Measurements from ENCODE around the gene ADAMTS8. TPM values are rescaled to one million over a fixed set of nuclear protein-coding genes. Genes with fewer than 3 reads are reported as not detected.

The ADAMTS8 gene
- total and polyA plus RNA-seq, 10 donors: 0.30 to 2.5 (median 0.73) TPM; not detected in 1

DNA sequence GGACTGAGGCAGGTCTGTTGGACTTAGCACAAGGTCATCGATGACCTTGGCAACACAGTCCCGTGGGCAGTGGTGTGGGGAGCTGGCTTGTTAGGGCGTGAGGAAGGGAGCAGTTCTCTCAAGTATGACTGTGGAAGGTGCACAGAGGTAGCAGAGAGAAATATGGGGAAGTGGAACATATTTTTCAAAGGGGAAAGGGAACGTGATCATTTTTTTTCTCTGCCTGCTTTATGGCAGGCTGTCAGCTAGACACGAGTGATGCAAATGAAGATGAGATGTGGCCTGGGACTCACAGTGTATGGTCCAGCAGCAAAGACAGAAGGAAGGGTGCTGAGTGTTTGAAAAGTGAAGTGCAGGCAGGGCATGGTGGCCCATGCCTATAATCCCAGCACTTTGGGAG lies 30.6 kb downstream of the ADAMTS8 start:
- Histone ChIP-seq H3K27me3 (replicated peaks in 1 of 7) (peaks cover 0 to 31% (median 0%) of the 10 kb centered on the region in 7 donors), H3K4me1 (peaks cover 0 to 16% (median 9%) of the 10 kb centered on the region in 6 donors), H3K36me3 (no peaks in the 10 kb centered on the region), H3K4me3 (no peak overlapping the region), H3K9me3 (no peaks in the 10 kb centered on the region), H3K27ac (no peak overlapping the region)
- DNase-seq: no peak
- TF ChIP-seq POLR2AphosphoS5 (IDR thresholded peaks at IDR 0.05) (no peak), POLR2A (IDR thresholded peaks at IDR 0.05) (no peak)
- TF ChIP-seq, protein P1, sequence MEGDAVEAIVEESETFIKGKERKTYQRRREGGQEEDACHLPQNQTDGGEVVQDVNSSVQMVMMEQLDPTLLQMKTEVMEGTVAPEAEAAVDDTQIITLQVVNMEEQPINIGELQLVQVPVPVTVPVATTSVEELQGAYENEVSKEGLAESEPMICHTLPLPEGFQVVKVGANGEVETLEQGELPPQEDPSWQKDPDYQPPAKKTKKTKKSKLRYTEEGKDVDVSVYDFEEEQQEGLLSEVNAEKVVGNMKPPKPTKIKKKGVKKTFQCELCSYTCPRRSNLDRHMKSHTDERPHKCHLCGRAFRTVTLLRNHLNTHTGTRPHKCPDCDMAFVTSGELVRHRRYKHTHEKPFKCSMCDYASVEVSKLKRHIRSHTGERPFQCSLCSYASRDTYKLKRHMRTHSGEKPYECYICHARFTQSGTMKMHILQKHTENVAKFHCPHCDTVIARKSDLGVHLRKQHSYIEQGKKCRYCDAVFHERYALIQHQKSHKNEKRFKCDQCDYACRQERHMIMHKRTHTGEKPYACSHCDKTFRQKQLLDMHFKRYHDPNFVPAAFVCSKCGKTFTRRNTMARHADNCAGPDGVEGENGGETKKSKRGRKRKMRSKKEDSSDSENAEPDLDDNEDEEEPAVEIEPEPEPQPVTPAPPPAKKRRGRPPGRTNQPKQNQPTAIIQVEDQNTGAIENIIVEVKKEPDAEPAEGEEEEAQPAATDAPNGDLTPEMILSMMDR (IDR thresholded peaks at IDR 0.05 in 8 of 11, conservative IDR thresholded peaks at IDR 0.05 in 3 of 11): no peak
- 51 to 61% (median 55%) methylated on average over 5 of the region's 5 CpGs for WGBS, 5 donors
- intact Hi-C loops (cut with DNase I; ENCODE audit: low total_unique reads): no loop called here

DNA sequence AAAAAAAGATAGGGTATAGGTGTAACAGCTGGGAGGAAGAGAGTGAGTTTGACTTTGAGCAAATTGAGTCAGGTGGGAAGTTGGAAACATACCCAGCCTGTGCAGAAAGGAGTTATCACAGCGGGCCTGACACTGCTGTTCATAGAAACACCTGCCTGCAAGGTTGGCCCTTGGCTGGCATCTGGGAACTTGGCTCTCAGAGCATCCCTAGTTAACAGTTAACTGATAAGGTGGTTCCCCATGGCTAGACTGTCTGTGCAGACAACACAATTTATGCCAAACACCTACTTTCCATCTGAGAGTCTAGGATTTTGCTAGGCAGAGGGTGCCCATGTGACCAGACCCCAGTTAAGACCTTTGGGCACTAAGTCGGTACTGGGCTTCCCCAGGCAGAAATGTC lies 31.4 kb downstream of the ADAMTS8 start:
- 87 to 96% (median 91%) methylated on average over 2 of the region's 2 CpGs for WGBS, 5 donors
- H3K9me3 ChIP-seq: no peaks in the 10 kb centered on the region
- H3K36me3 ChIP-seq: no peaks in the 10 kb centered on the region
- peaks cover 0 to 27% (median 0%) of the 10 kb centered on the region in 7 donors for H3K27me3 ChIP-seq (replicated peaks in 1 of 7)
- no peak overlapping the region for H3K27ac ChIP-seq
- TF ChIP-seq, protein P1 (IDR thresholded peaks at IDR 0.05 in 8 of 11, conservative IDR thresholded peaks at IDR 0.05 in 3 of 11): no peak
- TF ChIP-seq POLR2A (IDR thresholded peaks at IDR 0.05) (no peak), POLR2AphosphoS5 (IDR thresholded peaks at IDR 0.05) (no peak)
- intact Hi-C loops (cut with DNase I; ENCODE audit: low total_unique reads): no loop called here
- no peak for DNase-seq
- H3K4me1 ChIP-seq: peaks cover 0 to 16% (median 9%) of the 10 kb centered on the region in 6 donors
- H3K4me3 ChIP-seq: no peak overlapping the region

DNA sequence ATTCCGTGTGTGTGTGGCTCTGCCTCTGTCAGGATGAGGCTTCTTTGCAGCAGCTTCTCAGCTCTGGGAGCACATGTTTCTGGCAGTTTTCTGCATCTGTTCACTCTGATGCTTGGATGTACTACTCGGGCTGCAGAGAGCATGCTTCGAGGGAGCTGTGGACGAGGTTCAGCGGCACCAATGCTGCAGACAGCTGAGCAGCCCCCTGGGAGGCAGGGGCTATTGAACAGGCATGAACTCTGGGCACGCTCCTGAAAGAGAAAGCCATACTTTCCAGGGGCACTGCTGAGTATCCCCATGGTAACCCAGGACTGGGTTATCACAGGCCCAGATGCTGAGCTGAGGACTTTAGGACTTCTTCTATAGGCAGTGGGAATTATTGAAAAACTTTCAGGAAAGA lies 33.8 kb downstream of the ADAMTS8 start:
- TF ChIP-seq POLR2A (IDR thresholded peaks at IDR 0.05) (no peak), POLR2AphosphoS5 (IDR thresholded peaks at IDR 0.05) (no peak)
- TF ChIP-seq, protein P1 (IDR thresholded peaks at IDR 0.05 in 8 of 11, conservative IDR thresholded peaks at IDR 0.05 in 3 of 11): no peak
- no peaks in the 10 kb centered on the region for H3K36me3 ChIP-seq
- H3K9me3 ChIP-seq: no peaks in the 10 kb centered on the region
- peaks cover 0 to 4% (median 0%) of the 10 kb centered on the region in 7 donors for H3K27me3 ChIP-seq (replicated peaks in 1 of 7)
- intact Hi-C loops (cut with DNase I; ENCODE audit: low total_unique reads): no loop called here
- 74 to 86% (median 78%) methylated on average over 5 to 6 of the region's 6 CpGs for WGBS, 5 donors
- no peak for DNase-seq
- no peak overlapping the region for H3K4me3 ChIP-seq
- peaks cover 0 to 10% (median 7%) of the 10 kb centered on the region in 6 donors for H3K4me1 ChIP-seq
- H3K27ac ChIP-seq: no peak overlapping the region

DNA sequence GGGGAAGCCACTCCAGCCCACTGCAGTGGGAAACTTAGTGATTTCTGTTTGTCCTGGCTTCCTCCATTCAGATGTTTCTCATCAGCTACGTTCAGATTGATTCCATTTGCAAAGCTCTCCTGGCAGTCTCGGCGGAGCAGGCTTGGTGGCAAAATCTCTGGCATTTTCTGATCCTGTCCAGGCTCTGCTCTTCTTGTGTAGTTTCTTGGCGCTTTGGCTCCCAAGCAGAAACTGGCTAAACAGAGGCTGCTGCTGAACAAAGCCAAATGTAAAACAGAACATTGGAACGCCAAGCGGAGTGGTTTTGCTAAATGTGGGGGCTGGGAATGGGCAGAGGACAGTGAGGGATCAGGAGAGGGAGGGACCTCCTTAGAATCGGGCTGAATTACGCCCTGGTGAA lies 36.7 kb downstream of the ADAMTS8 start:
- intact Hi-C loops (cut with DNase I; ENCODE audit: low total_unique reads): no loop called here
- 81 to 88% (median 84%) methylated on average over 8 of the region's 8 CpGs for WGBS, 5 donors

More for the DNA sequence above, 36.7 kb downstream of the ADAMTS8 start:
- Histone ChIP-seq H3K4me3 (no peak overlapping the region), H3K27ac (no peak overlapping the region), H3K27me3 (replicated peaks in 1 of 7) (no peaks in the 10 kb centered on the region), H3K36me3 (no peaks in the 10 kb centered on the region), H3K9me3 (no peaks in the 10 kb centered on the region), H3K4me1 (peaks cover 0 to 24% (median 14%) of the 10 kb centered on the region in 6 donors)
- no peak for DNase-seq
- TF ChIP-seq POLR2AphosphoS5 (IDR thresholded peaks at IDR 0.05) (no peak), POLR2A (IDR thresholded peaks at IDR 0.05) (no peak)
- TF ChIP-seq, protein P1 (IDR thresholded peaks at IDR 0.05 in 8 of 11, conservative IDR thresholded peaks at IDR 0.05 in 3 of 11): no peak

Measured in spleen (tissue), 11 donors.